ENCODE measurements around the gene NLRP13.

DNA sequence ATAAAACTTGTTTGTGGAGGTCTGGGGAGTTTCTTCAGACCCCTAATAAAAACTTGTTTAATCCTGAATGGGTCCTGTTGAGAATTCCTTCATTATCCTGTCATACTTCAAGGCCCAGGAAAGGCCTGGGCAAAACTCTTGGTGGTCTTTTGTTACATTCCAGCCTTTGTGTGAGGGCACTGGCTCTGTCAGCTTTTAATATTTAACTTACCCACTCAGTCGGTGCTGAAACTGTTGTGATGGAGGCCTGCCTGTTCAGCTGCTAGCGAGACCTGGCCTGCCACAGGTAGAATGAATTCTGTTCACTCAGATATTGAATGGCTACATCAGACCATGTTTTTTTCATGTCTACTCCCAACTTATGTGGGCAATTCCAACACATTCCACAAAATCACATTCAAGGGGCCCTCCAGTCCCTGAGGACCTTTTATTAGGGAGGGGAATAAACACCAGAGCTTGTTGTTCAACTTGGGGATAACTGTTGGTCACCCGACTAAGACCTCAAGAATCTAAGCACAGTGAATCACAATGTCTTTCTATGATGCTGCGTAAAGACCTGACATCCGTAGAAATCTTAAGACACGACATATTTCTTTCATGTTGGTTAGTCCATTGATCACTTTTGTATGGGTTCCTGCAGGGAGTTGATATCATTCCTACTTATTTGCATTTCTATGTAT is 28.0 kb upstream of the NLRP13 start:
- TF ChIP-seq ELF4 (IDR thresholded peaks at IDR 0.05) (no peak), TARDBP (IDR thresholded peaks at IDR 0.05) (no peak), PKNOX1 (IDR thresholded peaks at IDR 0.05) (no peak), FOXK2 (IDR thresholded peaks at IDR 0.05) (no peak), ARNT (IDR thresholded peaks at IDR 0.05) (no peak), SP1 (IDR thresholded peaks at IDR 0.05) (no peak), HDGF (IDR thresholded peaks at IDR 0.05; ENCODE audit: borderline replicate concordance) (no peak), SUZ12 (IDR thresholded peaks at IDR 0.05) (no peak), FOXM1 (IDR thresholded peaks at IDR 0.05; ENCODE audit: borderline replicate concordance) (no peak)
